DMS114 treated with DMSO at 0.1 percent for 48 hours (cell line): ENCODE measurements around the gene PITPNM1.

ENCODE experiments used
- DNase-seq: peaks from one replicate; lab custom pipeline; 2025; ENCODE audit not compliant: unreplicated experiment; lab: John Stamatoyannopoulos, UW

PITPNM1 gene

GRCh38 chr11:67445515-67445914, 59.6 kb downstream of the PITPNM1 start:
- no peak for DNase-seq

GRCh38 chr11:67442504-67443404, 62.4 kb downstream of the PITPNM1 start:
- no peak for DNase-seq
